OCI-LY7 (cell line): Measurements from ENCODE around the gene PHETA2. TPM values are rescaled to one million over a fixed set of nuclear protein-coding genes. Genes with fewer than 3 reads are reported as not detected.
"Not testable (repeated sequence)": the region's sequence is repeated elsewhere in the genome, so short reads cannot be mapped to it uniquely, and the experiment has no call there.

Experiments used
- BruUV-seq: library from RNA; stranded (reverse); fragments of 400-500 nt; replicated peaks from 2 replicates; lab custom pipeline; 2021; lab: Mats Ljungman, UMichigan
- CTCF ChIA-PET: fragments of 300-600 bp; sonication (Branson Sonifier 250); formaldehyde crosslinking; loops from one replicate; lab custom pipeline; 2022; ENCODE audit warnings: antibody characterized with exemption; ENCODE audit not compliant: unreplicated experiment; lab: Charles Lee
- POLR2A ChIA-PET: fragments of 300-600 bp; sonication (Branson Sonifier 250); formaldehyde crosslinking; loops from one replicate; lab custom pipeline; 2022; ENCODE audit warnings: antibody characterized with exemption; lab: Charles Lee
- DNase-seq: peaks from one replicate; pipeline ENCODE4 v3.0.0-alpha.2; 2015; ENCODE audit warnings: low spot score
- H2AFZ ChIP-seq: fragments of 200-600 bp; sonication (generic), shearing (Covaris generic); 2 replicates; pipeline ENCODE4 v1.6.1; 2014; ENCODE audit warnings: mild to moderate bottlenecking, antibody characterized with exemption, low read length, moderate library complexity
- H3K27ac ChIP-seq: fragments of 200-600 bp; sonication (generic); 2 replicates; pipeline ENCODE4 v1.5.1; 2014; ENCODE audit warnings: mixed run types, low read depth, mild to moderate bottlenecking, moderate library complexity, low read length, inconsistent platforms; ENCODE audit not compliant: poor library complexity, severe bottlenecking
- H3K36me3 ChIP-seq: fragments of 200-600 bp; sonication (generic); 2 replicates; pipeline ENCODE4 v1.6.1; 2014; ENCODE audit warnings: mild to moderate bottlenecking, antibody characterized with exemption, low read length, moderate library complexity, mixed read lengths; ENCODE audit not compliant: insufficient read depth
- H3K4me1 ChIP-seq: fragments of 200-600 bp; sonication (generic); 2 replicates; pipeline ENCODE4 v1.5.1; 2014; ENCODE audit warnings: mild to moderate bottlenecking, low read length; ENCODE audit not compliant: insufficient read depth, poor library complexity, severe bottlenecking
- H3K4me2 ChIP-seq: fragments of 200-600 bp; sonication (generic); 2 replicates; pipeline ENCODE4 v1.6.1; 2014; ENCODE audit warnings: mild to moderate bottlenecking, low read length
- H3K4me3 ChIP-seq: fragments of 200-600 bp; sonication (generic); 2 replicates; pipeline ENCODE4 v1.5.1; 2014; ENCODE audit warnings: mild to moderate bottlenecking, low read depth, low read length; ENCODE audit not compliant: poor library complexity, severe bottlenecking
- H3K79me2 ChIP-seq: fragments of 200-600 bp; sonication (generic); 2 replicates; pipeline ENCODE4 v1.6.1; 2016; ENCODE audit warnings: low read depth, mild to moderate bottlenecking, low read length, moderate library complexity, mixed read lengths; ENCODE audit not compliant: insufficient read depth
- H3K9me2 ChIP-seq: fragments of 200-600 bp; sonication (generic); 2 replicates; pipeline ENCODE4 v1.6.1; 2016; ENCODE audit warnings: mild to moderate bottlenecking, low read length, mixed read lengths; ENCODE audit not compliant: insufficient read depth
- H3K9me3 ChIP-seq: fragments of 200-600 bp; sonication (generic); 2 replicates; pipeline ENCODE4 v1.6.1; 2014; ENCODE audit warnings: mild to moderate bottlenecking, mixed run types, low read length, mixed read lengths
- H4K20me1 ChIP-seq: fragments of 200-600 bp; sonication (generic); 2 replicates; pipeline ENCODE4 v1.6.1; 2014; ENCODE audit warnings: mild to moderate bottlenecking, antibody characterized with exemption, low read length, moderate library complexity, mixed read lengths; ENCODE audit not compliant: insufficient read depth
- EZH2phosphoT487 ChIP-seq: fragments of 200-600 bp; sonication (generic); IDR thresholded peaks from 2 replicates; pipeline ENCODE4 v1.6.1; 2018; ENCODE audit warnings: low read depth, borderline replicate concordance, mild to moderate bottlenecking, mixed run types, antibody characterized with exemption, low read length, moderate library complexity, mixed read lengths
- intact Hi-C: fragments of 100-400 bp; cut with micrococcal nuclease; formaldehyde crosslinking; loops from one replicate; pipeline ENCODE4 v1.10.0; 2022; ENCODE audit not compliant: unreplicated experiment
- total RNA-seq, 2 experiments: library from RNA; depleted of rRNA in 1 of 2; stranded (reverse); fragments of >200 nt in 1 of 2; shearing (Covaris generic) in 1 of 2; gene quantifications; 2 replicates each; pipeline ENCODE4 v1.2.3, GENCODE V29; 2014 to 2022
- TF ChIP-seq, protein P1 (sequence below): fragments of 200-600 bp; sonication (generic); conservative IDR thresholded peaks from 2 replicates; pipeline ENCODE4 v1.5.1; 2014; ENCODE audit warnings: mild to moderate bottlenecking, antibody characterized with exemption, low read length, moderate library complexity, mixed read lengths

Gene PHETA2
- total RNA-seq, 2 experiments from 2014 or later: 0.23 TPM; not detected in 1

GRCh38 chr22:42108848-42109247, 34.8 kb downstream of the PHETA2 start:
- POLR2A ChIA-PET: no interaction called here
- Histone ChIP-seq H3K79me2 (no peaks in the 10 kb centered on the region), H3K4me1 (no peaks in the 10 kb centered on the region), H4K20me1 (no peaks in the 10 kb centered on the region), H3K27ac (no peak overlapping the region), H3K9me3 (peaks cover 20% of the 10 kb centered on the region), H3K4me2 (no peak overlapping the region), H3K9me2 (no peaks in the 10 kb centered on the region), H3K4me3 (no peak overlapping the region), H2AFZ (no peak overlapping the region), H3K36me3 (peaks cover 10% of the 10 kb centered on the region; the same call in 1 of the 2 replicates)
- no peak for DNase-seq
- CTCF ChIA-PET: no interaction called here
- intact Hi-C loops: no loop called here
- TF ChIP-seq, protein P1, sequence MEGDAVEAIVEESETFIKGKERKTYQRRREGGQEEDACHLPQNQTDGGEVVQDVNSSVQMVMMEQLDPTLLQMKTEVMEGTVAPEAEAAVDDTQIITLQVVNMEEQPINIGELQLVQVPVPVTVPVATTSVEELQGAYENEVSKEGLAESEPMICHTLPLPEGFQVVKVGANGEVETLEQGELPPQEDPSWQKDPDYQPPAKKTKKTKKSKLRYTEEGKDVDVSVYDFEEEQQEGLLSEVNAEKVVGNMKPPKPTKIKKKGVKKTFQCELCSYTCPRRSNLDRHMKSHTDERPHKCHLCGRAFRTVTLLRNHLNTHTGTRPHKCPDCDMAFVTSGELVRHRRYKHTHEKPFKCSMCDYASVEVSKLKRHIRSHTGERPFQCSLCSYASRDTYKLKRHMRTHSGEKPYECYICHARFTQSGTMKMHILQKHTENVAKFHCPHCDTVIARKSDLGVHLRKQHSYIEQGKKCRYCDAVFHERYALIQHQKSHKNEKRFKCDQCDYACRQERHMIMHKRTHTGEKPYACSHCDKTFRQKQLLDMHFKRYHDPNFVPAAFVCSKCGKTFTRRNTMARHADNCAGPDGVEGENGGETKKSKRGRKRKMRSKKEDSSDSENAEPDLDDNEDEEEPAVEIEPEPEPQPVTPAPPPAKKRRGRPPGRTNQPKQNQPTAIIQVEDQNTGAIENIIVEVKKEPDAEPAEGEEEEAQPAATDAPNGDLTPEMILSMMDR: no peak
- no peak for TF ChIP-seq EZH2phosphoT487
- no TSS peak for BruUV-seq

DNA sequence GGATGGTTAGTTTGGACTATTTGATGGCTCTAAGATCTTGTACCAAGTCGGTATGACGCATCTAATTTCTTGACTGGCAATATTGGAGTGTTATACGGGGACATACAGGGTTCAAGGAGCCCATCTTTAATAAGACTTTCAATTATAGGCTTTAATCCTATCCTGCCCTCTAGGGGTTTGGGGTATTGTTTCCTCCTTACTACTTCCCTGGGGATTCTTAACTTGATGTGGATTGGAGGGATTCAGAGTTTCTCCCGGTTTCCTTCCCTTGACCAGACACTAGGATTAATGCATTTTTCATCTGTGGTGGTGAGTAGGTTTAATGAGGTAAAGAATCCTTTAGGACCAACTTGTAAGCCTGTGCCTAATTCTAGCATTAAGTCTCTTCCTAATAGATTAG, 37.8 kb downstream of the PHETA2 start:
- intact Hi-C loops: loop anchor here (5.0 kb wide), 1 partner anchor 144 kb away; the partner anchor contains the start of gene SEPTIN3
- BruUV-seq: no TSS peak

DNA sequence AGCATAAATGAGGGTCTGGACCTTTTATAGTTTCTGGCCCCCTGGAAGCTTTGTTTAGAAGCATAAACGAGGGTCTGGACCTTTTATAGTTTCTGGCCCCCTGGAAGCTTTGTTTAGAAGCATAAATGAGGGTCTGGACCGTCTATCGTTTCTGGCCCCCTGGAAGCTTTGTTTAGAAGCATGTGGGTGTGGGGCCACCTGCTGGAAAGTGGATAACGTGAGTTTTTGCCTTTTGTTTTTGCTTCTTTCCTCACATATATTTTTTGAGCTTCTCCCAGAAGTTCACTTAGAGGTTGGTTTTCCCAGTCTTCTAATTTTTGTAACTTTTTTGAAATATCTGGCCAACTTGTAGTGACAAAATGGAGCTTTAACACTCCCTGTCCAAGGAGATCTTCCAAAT, 38.7 kb downstream of the PHETA2 start:
- H3K9me2 ChIP-seq, H2AFZ ChIP-seq, H3K4me1 ChIP-seq, H3K4me3 ChIP-seq, CTCF ChIA-PET, H3K79me2 ChIP-seq, H4K20me1 ChIP-seq, BruUV-seq, POLR2A ChIA-PET, H3K4me2 ChIP-seq, H3K27ac ChIP-seq: not testable (repeated sequence)
- peak; percentile 43 for DNase-seq
- intact Hi-C loops: loop anchor here (5.0 kb wide), 1 partner anchor 145 kb away; the partner anchor contains the start of gene SEPTIN3
- Histone ChIP-seq H3K9me3 (peaks cover 23% of the 10 kb centered on the region), H3K36me3 (peaks cover 11% of the 10 kb centered on the region)
- TF ChIP-seq, protein P1: peak; percentile 63

More for the DNA sequence above, 37.8 kb downstream of the PHETA2 start:
- peaks cover 6% of the 10 kb centered on the region for H3K36me3 ChIP-seq
- no peak overlapping the region for H3K27ac ChIP-seq
- POLR2A ChIA-PET: interaction anchor here (0.6 kb wide), 1 partner anchor 81 kb away, joined by 3 read pairs; no protein-coding TSS in a partner anchor
- H3K9me3 ChIP-seq: peaks cover 17% of the 10 kb centered on the region
- no peak overlapping the region for H3K4me2 ChIP-seq
- H2AFZ ChIP-seq: no peak overlapping the region
- no peaks in the 10 kb centered on the region for H4K20me1 ChIP-seq
- no peak for TF ChIP-seq EZH2phosphoT487
- TF ChIP-seq, protein P1: no peak
- H3K4me3 ChIP-seq: no peak overlapping the region
- CTCF ChIA-PET: no interaction called here
- H3K4me1 ChIP-seq: no peaks in the 10 kb centered on the region
- no peak for DNase-seq
- H3K79me2 ChIP-seq: no peaks in the 10 kb centered on the region
- no peaks in the 10 kb centered on the region for H3K9me2 ChIP-seq
